Endothelial cell of umbilical vein (primary cell): Measurements from ENCODE around the gene FOXJ3.

Experiments used
- EZH2 ChIP-seq: IDR thresholded peaks from 2 replicates; pipeline ENCODE4 v1.6.1; 2012; ENCODE audit warnings: borderline replicate concordance, low read depth, mild to moderate bottlenecking, moderate library complexity, low read length, inconsistent platforms; ENCODE audit not compliant: severe bottlenecking
- FOS ChIP-seq: IDR thresholded peaks from 2 replicates; pipeline ENCODE4 v1.6.1; 2011; ENCODE audit warnings: mild to moderate bottlenecking, low read length, moderate library complexity, borderline replicate concordance; ENCODE audit not compliant: insufficient read depth
- GATA2 ChIP-seq: IDR thresholded peaks from 2 replicates; pipeline ENCODE4 v1.7.0; 2011; ENCODE audit warnings: low read depth, mild to moderate bottlenecking, moderate library complexity, mixed read lengths, low read length; ENCODE audit not compliant: insufficient read length, insufficient read depth
- JUN ChIP-seq: IDR thresholded peaks from 2 replicates; pipeline ENCODE4 v1.6.1; 2011; ENCODE audit warnings: borderline replicate concordance, low read depth; ENCODE audit not compliant: insufficient read length, insufficient read depth
- MYC ChIP-seq: IDR thresholded peaks from one replicate; pipeline ENCODE4 v1.6.1; 2011; ENCODE audit warnings: mild to moderate bottlenecking, low read depth, low read length
- POLR2A ChIP-seq: IDR thresholded peaks from 2 replicates; pipeline ENCODE4 v1.6.1; 2012; ENCODE audit warnings: low read depth, mild to moderate bottlenecking, control low read depth, low read length
- POLR2AphosphoS5 ChIP-seq: IDR thresholded peaks from 2 replicates; pipeline ENCODE4 v1.6.1; 2012; ENCODE audit warnings: low read depth, mild to moderate bottlenecking, control low read depth, low read length, moderate library complexity; ENCODE audit not compliant: insufficient read depth
- TF ChIP-seq, protein P1 (sequence below), 2 donors: IDR thresholded peaks; 1 replicate in 1 of 2; 2 replicates in 1 of 2; pipeline ENCODE4 v1.5.1; 2011; ENCODE audit warnings: low read length in 2 of 2, mild to moderate bottlenecking in 2 of 2, moderate library complexity in 2 of 2, control low read depth in 1 of 2, inconsistent platforms in 1 of 2, low read depth in 1 of 2; ENCODE audit not compliant: insufficient read depth in 1 of 2; ENCODE audit errors: extremely low read depth in 1 of 2
- TF ChIP-seq, protein P2 (sequence below): IDR thresholded peaks from 2 replicates; pipeline ENCODE4 v1.6.1; 2011; ENCODE audit not compliant: insufficient read depth, insufficient read length

DNA sequence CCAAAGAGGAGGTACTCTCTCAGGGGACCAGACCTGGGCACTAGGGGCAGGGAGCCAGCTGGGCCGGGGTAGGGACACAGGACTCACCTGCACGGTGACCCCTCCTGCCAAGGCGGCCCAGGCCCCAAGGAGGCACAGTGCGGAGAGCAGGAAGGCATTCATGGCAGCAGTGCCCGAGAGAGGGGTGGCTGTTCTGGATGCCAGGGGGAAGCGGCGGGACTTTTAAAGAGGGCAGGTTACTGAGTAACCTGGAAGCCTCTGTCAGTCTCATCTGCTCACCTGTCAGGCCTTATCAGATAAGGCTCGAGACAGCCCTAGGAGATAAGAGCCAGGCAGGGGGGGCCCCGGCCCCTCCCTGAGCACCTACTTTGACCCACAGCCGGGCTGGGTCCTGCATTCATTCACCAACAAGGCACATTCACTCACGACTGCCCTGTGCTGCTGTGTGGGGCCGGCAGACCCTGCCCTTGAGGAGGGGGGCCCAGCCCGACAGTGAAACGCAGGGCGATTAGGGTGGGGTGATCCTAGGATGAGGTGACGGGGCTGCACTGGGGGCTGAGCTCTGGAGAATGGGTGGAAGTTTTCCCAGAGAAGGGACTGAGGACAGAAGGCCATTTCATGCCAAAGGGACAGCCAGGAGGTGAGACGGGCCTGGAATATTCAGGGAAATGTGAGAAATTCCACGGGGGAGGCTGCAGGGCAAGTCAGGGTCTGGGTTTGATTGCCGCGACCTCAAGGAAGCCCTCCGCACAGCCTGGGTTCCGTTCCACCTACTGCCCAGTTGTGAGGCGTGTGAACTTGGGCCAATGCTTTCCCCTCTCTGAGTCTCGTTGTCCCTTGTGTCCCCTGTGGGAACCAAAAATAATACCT lies 170.2 kb downstream of the FOXJ3 start, which contains the start of gene GUCA2A:
- TF ChIP-seq POLR2A (no peak), EZH2 (no peak), MYC (no peak), JUN (no peak), FOS (no peak), POLR2AphosphoS5 (no peak), GATA2 (no peak)
- TF ChIP-seq, protein P1, sequence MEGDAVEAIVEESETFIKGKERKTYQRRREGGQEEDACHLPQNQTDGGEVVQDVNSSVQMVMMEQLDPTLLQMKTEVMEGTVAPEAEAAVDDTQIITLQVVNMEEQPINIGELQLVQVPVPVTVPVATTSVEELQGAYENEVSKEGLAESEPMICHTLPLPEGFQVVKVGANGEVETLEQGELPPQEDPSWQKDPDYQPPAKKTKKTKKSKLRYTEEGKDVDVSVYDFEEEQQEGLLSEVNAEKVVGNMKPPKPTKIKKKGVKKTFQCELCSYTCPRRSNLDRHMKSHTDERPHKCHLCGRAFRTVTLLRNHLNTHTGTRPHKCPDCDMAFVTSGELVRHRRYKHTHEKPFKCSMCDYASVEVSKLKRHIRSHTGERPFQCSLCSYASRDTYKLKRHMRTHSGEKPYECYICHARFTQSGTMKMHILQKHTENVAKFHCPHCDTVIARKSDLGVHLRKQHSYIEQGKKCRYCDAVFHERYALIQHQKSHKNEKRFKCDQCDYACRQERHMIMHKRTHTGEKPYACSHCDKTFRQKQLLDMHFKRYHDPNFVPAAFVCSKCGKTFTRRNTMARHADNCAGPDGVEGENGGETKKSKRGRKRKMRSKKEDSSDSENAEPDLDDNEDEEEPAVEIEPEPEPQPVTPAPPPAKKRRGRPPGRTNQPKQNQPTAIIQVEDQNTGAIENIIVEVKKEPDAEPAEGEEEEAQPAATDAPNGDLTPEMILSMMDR (IDR thresholded peaks at IDR 0.05; ENCODE audit: extremely low read depth in 1 of 2, insufficient read depth in 1 of 2, low read depth in 1 of 2, low read length in 2 of 2): no peak
- TF ChIP-seq, protein P2, sequence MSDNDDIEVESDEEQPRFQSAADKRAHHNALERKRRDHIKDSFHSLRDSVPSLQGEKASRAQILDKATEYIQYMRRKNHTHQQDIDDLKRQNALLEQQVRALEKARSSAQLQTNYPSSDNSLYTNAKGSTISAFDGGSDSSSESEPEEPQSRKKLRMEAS: no peak
